Adrenal gland (tissue), 12 donors: ENCODE data around the gene CACNA1D. TPM values are rescaled to one million over a fixed set of nuclear protein-coding genes. Genes with fewer than 3 reads are reported as not detected.

Experiments used
- DNase-seq, 7 donors: peaks; one replicate each; pipeline ENCODE4 v3.0.0-alpha.2; 2019 to 2020
- H3K27ac ChIP-seq, 5 donors: fragments of 200-600 bp; sonication (generic) in 4 of 5; 1 replicate in 3 of 5; 2 replicates in 2 of 5; pipeline versions ENCODE4 v1.5.1 to v1.8.0; 2016 to 2020; ENCODE audit warnings: mild to moderate bottlenecking in 1 of 5
- H3K27me3 ChIP-seq: fragments of 200-600 bp; 2 replicates; pipeline ENCODE4 v1.8.0; 2021
- H3K36me3 ChIP-seq, 2 donors: fragments of 200-600 bp; replicated peaks in 1 of 2; 1 replicate in 1 of 2; 2 replicates in 1 of 2; pipeline versions ENCODE4 v1.5.1 to v1.8.0; 2018 to 2022
- H3K4me1 ChIP-seq, 2 donors: fragments of 200-600 bp; replicated peaks in 1 of 2; 1 replicate in 1 of 2; 2 replicates in 1 of 2; pipeline versions ENCODE4 v1.5.1 to v1.8.0; 2018 to 2021
- H3K4me3 ChIP-seq, 4 donors: fragments of 200-600 bp; sonication (generic) in 3 of 4; one replicate each; pipeline ENCODE4 v1.5.1; 2016 to 2018
- H3K9me3 ChIP-seq, 3 donors: fragments of 200-600 bp; sonication (generic) in 1 of 3; replicated peaks in 1 of 3; 1 replicate in 2 of 3; 2 replicates in 1 of 3; pipeline versions ENCODE4 v1.5.1 to v1.8.0; 2016 to 2021
- CTCF ChIP-seq, 6 experiments: fragments of 450-650 bp in 4 of 6; fragments of 200-600 bp in 2 of 6; sonication (generic) in 1 of 6; IDR thresholded peaks; 1 replicate in 5 of 6; 2 replicates in 1 of 6; pipeline versions ENCODE4 v1.5.1 to v1.8.0; 2016 to 2021; ENCODE audit warnings: antibody characterized with exemption in 6 of 6, mild to moderate bottlenecking in 2 of 6, moderate library complexity in 1 of 6
- POLR2A ChIP-seq, 2 donors: fragments of 450-650 bp; IDR thresholded peaks; one replicate each; pipeline ENCODE4 v1.6.1; 2017; ENCODE audit warnings: antibody characterized with exemption in 2 of 2, mild to moderate bottlenecking in 2 of 2, moderate library complexity in 1 of 2
- WGBS, 4 donors: extraction: QIAGEN DNeasy Blood & Tissue Kit in 2 of 4; methylation state at CpG; one replicate each; pipeline versions ENCODE4 v1.1.5 to v1.1.7; 2013 to 2017; 5-methylcytosine and 5-hydroxymethylcytosine counted together
- intact Hi-C, 2 donors: fragments of 100-400 bp; cut with DNase I; formaldehyde crosslinking; loops; one replicate each; pipeline versions ENCODE4 v1.14.1 to v1.15.0; 2022 to 2023
- polyA plus RNA-seq, 3 donors: library from polyadenylated mRNA; stranded (reverse); fragments of 200-250 nt in 2 of 3; fragments of 350-450 nt in 1 of 3; fragmentation: Illumina TruSeq in 1 of 3; extraction: RNeasy Lipid Tissue Mini Kit (QIAGEN cat#74804) in 1 of 3; gene quantifications; one replicate each; pipeline ENCODE4 v1.2.3, GENCODE V29; 2013 to 2014
- total RNA-seq, 9 donors: library from RNA; depleted of rRNA in 4 of 9; stranded (reverse); fragments of >200 nt in 4 of 9; fragments of 120-200 nt in 1 of 9; fragmentation: NEBNext Ultra II Directional in 1 of 9; extraction: Animal tissue kit (Norgen Biotek cat#: 25700) in 1 of 9; gene quantifications; one replicate each; pipeline versions ENCODE4 v1.1.0 to v1.2.4, GENCODE V29; 2013 to 2023
- donor health status: healthy with polysubstance abuse.
- donor health status: Bipolar disorder and iron deficiency.
- donor health status: DM: yes; HTN: yes; CAD: no.
- donor health status: DM: no; HTN: no; CAD: no.
- donor health status: DM: no; HTN: no; CAD: no.
- donor health status: DM: yes; HTN: yes; CAD: no.

Gene CACNA1D
- total and polyA plus RNA-seq, 12 donors, result 25.8 to 111 (median 63.0) TPM

- WGBS, 4 donors, result 86 to 95% (median 90%) methylated on average over 2 of the region's 2 CpGs
Measured at GRCh38 chr3:53689681-53690080, 195.3 kb downstream of the CACNA1D start.

GRCh38 chr3:53690521-53690920, 196.1 kb downstream of the CACNA1D start:
- H3K4me1 ChIP-seq, result no peaks in the 10 kb centered on the region
- no peaks in the 10 kb centered on the region for H3K27me3 ChIP-seq
- H3K36me3 ChIP-seq, result no peaks in the 10 kb centered on the region
- 91 to 100% (median 93%) methylated on average over 6 to 7 of the region's 7 CpGs for WGBS, 4 donors
- TF ChIP-seq CTCF (IDR thresholded peaks at IDR 0.05), result no peak
- TF ChIP-seq POLR2A (IDR thresholded peaks at IDR 0.05), result no peak
- no peak overlapping the region for H3K27ac ChIP-seq
- intact Hi-C loops, result no loop called here
- no peak overlapping the region for H3K4me3 ChIP-seq
- no peak for DNase-seq
- H3K9me3 ChIP-seq, result no peaks in the 10 kb centered on the region

More at GRCh38 chr3:53689681-53690080, 195.3 kb downstream of the CACNA1D start:
- no peak overlapping the region for H3K27ac ChIP-seq
- no peaks in the 10 kb centered on the region for H3K4me1 ChIP-seq
- intact Hi-C loops, result no loop called here
- TF ChIP-seq CTCF (IDR thresholded peaks at IDR 0.05), result no peak
- TF ChIP-seq POLR2A (IDR thresholded peaks at IDR 0.05), result no peak
- no peaks in the 10 kb centered on the region for H3K27me3 ChIP-seq
- H3K4me3 ChIP-seq, result no peak overlapping the region
- H3K36me3 ChIP-seq, result no peaks in the 10 kb centered on the region
- no peak for DNase-seq
- H3K9me3 ChIP-seq, result no peaks in the 10 kb centered on the region

- WGBS, 4 donors, result 85 to 100% (median 97%) methylated on average over 2 of the region's 2 CpGs
- Histone ChIP-seq H3K27me3 (no peaks in the 10 kb centered on the region), H3K27ac (no peak overlapping the region), H3K4me1 (no peaks in the 10 kb centered on the region), H3K36me3 (no peaks in the 10 kb centered on the region), H3K4me3 (no peak overlapping the region), H3K9me3 (no peaks in the 10 kb centered on the region)
- DNase-seq, result no peak
- no peak for TF ChIP-seq CTCF (IDR thresholded peaks at IDR 0.05)
- no peak for TF ChIP-seq POLR2A (IDR thresholded peaks at IDR 0.05)
- intact Hi-C loops, result no loop called here
Measured at GRCh38 chr3:53691349-53691748, 196.9 kb downstream of the CACNA1D start.

- intact Hi-C loops, result no loop called here
- no peaks in the 10 kb centered on the region for H3K27me3 ChIP-seq
- TF ChIP-seq POLR2A (IDR thresholded peaks at IDR 0.05) (no peak), CTCF (IDR thresholded peaks at IDR 0.05) (no peak)
- DNase-seq, result no peak
- 87 to 93% (median 90%) methylated on average over 3 of the region's 3 CpGs for WGBS, 4 donors
- no peak overlapping the region for H3K27ac ChIP-seq
- H3K4me3 ChIP-seq, result no peak overlapping the region
- no peaks in the 10 kb centered on the region for H3K9me3 ChIP-seq
- no peaks in the 10 kb centered on the region for H3K36me3 ChIP-seq
- H3K4me1 ChIP-seq, result no peaks in the 10 kb centered on the region
Measured at GRCh38 chr3:53691885-53692284, 197.5 kb downstream of the CACNA1D start.
